Measurements from ENCODE around the gene HOXC6. TPM values are rescaled to one million over a fixed set of nuclear protein-coding genes. Genes with fewer than 3 reads are reported as not detected.

Gene HOXC6
- total and polyA plus RNA-seq, 2 of the 13 experiments (the other 11 are each of a cell fraction or from before 2014, with no cell fraction given): not detected

DNA sequence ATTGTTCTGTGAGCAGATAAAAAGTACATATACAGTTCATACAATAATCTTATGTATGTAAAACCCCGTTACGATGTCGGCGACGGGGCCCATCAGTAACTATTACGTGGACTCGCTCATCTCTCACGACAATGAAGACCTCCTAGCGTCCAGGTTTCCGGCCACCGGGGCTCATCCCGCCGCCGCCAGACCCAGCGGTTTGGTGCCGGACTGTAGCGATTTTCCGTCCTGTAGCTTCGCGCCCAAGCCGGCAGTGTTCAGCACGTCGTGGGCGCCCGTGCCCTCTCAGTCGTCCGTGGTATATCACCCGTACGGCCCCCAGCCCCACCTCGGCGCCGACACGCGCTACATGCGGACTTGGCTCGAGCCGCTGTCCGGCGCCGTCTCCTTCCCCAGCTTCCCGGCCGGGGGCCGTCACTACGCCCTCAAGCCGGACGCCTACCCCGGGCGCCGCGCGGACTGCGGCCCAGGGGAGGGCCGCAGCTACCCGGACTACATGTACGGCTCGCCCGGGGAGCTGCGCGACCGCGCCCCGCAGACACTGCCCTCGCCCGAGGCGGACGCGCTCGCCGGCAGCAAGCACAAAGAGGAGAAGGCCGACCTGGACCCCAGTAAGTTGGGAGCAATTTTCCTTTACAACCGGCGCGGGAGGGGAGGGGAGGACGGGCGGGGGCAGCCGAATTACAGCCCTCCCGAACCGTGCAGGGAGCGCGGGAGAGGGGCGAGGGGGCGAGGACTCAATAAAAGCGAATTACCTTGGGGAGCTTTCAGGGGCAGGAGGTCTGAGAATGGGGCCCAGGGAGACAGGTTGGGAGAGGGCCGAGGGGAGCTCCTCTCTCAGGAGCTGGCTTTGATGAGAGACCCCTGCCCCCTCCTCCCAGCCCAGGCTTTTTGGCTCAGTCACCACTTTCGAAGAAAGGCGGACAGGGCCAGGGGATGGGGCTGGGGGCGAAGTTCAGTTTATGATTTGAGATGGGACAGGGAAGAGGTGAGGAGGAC is 27.8 kb upstream of the HOXC6 start, which contains the start of gene HOXC9 (continued):
- TF ChIP-seq ZFP36L1 (CRISPR knock-in tag; IDR thresholded peaks at IDR 0.05) (no peak), ZNF562 (CRISPR knock-in tag; IDR thresholded peaks at IDR 0.05; ENCODE audit: borderline replicate concordance) (no peak), ZNF773 (CRISPR knock-in tag; IDR thresholded peaks at IDR 0.05; ENCODE audit: borderline replicate concordance) (no peak), SNAPC2 (CRISPR knock-in tag; IDR thresholded peaks at IDR 0.05) (no peak), MAFG (CRISPR knock-in tag; IDR thresholded peaks at IDR 0.05) (no peak), ZFAT (CRISPR knock-in tag; conservative IDR thresholded peaks at IDR 0.05) (no peak), ZNF24 (IDR thresholded peaks at IDR 0.05) (no peak), ZNF605 (CRISPR knock-in tag; IDR thresholded peaks at IDR 0.05) (no peak), TBX2 (CRISPR knock-in tag; IDR thresholded peaks at IDR 0.05; ENCODE audit: borderline replicate concordance) (peak; percentile 28; the same call in 1 of the 2 replicates), KDM5B (CRISPR knock-in tag; IDR thresholded peaks at IDR 0.05; ENCODE audit: borderline replicate concordance) (peak; percentile 64; the same call in 1 of the 2 replicates), NCOR1 (IDR thresholded peaks at IDR 0.05; ENCODE audit: borderline replicate concordance, low read length) (no peak), RFXAP (CRISPR knock-in tag; IDR thresholded peaks at IDR 0.05; ENCODE audit: borderline replicate concordance) (no peak), ZBTB7A (CRISPR knock-in tag; IDR thresholded peaks at IDR 0.05) (0 out of 2 replicates have a peak, but pooled peaks have one; percentile 24), ZNF326 (CRISPR knock-in tag; IDR thresholded peaks at IDR 0.05; ENCODE audit: borderline replicate concordance) (no peak), NR2C2 (CRISPR knock-in tag; IDR thresholded peaks at IDR 0.05; ENCODE audit: borderline replicate concordance) (no peak), MBD4 (IDR thresholded peaks at IDR 0.05; ENCODE audit: borderline replicate concordance, low read length) (no peak)
- TF ChIP-seq, protein P1, sequence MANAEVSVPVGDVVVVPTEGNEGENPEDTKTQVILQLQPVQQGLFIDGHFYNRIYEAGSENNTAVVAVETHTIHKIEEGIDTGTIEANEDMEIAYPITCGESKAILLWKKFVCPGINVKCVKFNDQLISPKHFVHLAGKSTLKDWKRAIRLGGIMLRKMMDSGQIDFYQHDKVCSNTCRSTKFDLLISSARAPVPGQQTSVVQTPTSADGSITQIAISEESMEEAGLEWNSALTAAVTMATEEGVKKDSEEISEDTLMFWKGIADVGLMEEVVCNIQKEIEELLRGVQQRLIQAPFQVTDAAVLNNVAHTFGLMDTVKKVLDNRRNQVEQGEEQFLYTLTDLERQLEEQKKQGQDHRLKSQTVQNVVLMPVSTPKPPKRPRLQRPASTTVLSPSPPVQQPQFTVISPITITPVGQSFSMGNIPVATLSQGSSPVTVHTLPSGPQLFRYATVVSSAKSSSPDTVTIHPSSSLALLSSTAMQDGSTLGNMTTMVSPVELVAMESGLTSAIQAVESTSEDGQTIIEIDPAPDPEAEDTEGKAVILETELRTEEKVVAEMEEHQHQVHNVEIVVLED (CRISPR knock-in tag; IDR thresholded peaks at IDR 0.05; ENCODE audit: borderline replicate concordance): no peak
- TF ChIP-seq, protein P2, sequence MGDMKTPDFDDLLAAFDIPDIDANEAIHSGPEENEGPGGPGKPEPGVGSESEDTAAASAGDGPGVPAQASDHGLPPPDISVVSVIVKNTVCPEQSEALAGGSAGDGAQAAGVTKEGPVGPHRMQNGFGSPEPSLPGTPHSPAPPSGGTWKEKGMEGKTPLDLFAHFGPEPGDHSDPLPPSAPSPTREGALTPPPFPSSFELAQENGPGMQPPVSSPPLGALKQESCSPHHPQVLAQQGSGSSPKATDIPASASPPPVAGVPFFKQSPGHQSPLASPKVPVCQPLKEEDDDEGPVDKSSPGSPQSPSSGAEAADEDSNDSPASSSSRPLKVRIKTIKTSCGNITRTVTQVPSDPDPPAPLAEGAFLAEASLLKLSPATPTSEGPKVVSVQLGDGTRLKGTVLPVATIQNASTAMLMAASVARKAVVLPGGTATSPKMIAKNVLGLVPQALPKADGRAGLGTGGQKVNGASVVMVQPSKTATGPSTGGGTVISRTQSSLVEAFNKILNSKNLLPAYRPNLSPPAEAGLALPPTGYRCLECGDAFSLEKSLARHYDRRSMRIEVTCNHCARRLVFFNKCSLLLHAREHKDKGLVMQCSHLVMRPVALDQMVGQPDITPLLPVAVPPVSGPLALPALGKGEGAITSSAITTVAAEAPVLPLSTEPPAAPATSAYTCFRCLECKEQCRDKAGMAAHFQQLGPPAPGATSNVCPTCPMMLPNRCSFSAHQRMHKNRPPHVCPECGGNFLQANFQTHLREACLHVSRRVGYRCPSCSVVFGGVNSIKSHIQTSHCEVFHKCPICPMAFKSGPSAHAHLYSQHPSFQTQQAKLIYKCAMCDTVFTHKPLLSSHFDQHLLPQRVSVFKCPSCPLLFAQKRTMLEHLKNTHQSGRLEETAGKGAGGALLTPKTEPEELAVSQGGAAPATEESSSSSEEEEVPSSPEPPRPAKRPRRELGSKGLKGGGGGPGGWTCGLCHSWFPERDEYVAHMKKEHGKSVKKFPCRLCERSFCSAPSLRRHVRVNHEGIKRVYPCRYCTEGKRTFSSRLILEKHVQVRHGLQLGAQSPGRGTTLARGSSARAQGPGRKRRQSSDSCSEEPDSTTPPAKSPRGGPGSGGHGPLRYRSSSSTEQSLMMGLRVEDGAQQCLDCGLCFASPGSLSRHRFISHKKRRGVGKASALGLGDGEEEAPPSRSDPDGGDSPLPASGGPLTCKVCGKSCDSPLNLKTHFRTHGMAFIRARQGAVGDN (CRISPR knock-in tag; IDR thresholded peaks at IDR 0.05): peak; percentile 86
- TF ChIP-seq, protein P3, sequence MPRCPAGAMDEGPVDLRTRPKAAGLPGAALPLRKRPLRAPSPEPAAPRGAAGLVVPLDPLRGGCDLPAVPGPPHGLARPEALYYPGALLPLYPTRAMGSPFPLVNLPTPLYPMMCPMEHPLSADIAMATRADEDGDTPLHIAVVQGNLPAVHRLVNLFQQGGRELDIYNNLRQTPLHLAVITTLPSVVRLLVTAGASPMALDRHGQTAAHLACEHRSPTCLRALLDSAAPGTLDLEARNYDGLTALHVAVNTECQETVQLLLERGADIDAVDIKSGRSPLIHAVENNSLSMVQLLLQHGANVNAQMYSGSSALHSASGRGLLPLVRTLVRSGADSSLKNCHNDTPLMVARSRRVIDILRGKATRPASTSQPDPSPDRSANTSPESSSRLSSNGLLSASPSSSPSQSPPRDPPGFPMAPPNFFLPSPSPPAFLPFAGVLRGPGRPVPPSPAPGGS (CRISPR knock-in tag; IDR thresholded peaks at IDR 0.05): peak; percentile 37; the same call in 1 of the 2 replicates
- TF ChIP-seq, protein P4, sequence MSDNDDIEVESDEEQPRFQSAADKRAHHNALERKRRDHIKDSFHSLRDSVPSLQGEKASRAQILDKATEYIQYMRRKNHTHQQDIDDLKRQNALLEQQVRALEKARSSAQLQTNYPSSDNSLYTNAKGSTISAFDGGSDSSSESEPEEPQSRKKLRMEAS (IDR thresholded peaks at IDR 0.05): peak; percentile 65; the same call in 1 of the 2 replicates

Data from HepG2 (cell line).